ENCODE data around the gene SCLY.
"Not testable (repeated sequence)": the region's sequence is repeated elsewhere in the genome, so short reads cannot be mapped to it uniquely, and the experiment has no call there.

SCLY gene

DNA sequence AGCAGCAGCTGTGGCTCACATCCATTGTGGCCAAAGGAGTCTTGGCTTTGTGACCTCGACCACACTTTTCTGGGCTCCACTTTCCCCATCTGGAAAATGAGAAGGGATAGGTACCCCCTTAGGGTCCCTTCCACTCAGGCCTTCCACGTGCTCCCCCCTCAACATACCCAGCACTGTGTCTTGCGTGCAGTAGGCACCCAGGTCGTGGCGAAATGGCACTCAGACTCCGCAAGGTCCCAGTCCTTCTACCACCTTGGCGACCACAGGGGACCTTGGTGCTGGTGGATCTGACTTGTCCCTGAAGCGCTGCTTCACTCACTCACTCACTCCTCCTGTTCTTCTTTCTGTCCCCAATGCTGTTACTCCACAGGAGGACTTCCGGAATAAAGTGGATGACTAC is 19.9 kb upstream of the SCLY start:
- DNase-seq (ENCODE audit: low read depth) = no peak

DNA sequence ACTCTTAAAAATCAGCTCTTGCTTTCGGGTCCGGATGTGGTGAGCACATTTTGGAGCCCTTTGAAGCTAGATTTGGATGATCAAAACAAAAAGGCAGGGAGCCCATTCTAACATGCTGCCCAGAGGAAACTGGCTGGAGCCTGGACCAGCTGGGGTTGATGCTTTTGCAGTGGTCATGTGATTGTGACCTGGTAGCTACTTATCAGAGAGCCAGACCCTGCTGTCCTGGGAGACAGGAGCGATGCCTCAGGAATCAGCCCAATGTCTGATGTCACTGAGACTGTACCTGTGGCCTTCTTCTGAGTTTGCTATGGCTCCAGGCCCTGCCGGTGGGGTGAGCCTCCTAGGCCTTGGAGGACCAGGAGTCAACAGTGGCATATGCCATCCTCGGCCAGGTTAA is 18.7 kb upstream of the SCLY start:
- no peak for DNase-seq (ENCODE audit: low read depth)

- no peak for DNase-seq (ENCODE audit: low read depth)
These were observed 17.8 kb upstream of the SCLY start for GRCh38 chr2:238042849-238043584.

- no peak for DNase-seq (ENCODE audit: low read depth)
These were observed 16.9 kb upstream of the SCLY start for GRCh38 chr2:238043851-238044250.

DNA sequence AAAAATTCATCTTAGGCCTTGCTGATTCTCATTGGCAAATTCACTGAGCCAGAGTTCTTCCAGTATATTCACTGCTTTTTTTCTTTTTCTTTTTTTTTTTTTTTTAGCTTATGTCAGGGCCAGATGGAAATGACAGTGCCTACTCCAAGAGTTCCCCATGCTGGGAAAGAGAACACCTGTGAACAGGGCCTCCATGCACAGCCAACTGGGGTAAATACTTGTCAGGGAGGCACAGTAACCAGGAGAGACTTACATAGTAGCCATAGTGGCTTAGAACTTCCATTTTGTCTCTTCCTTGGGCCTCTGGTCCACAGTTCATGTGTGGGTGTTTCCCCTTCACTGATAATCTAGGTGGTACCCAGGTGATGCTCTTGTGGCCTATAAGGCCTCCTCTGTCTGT is 15.2 kb upstream of the SCLY start:
- no peak for DNase-seq (ENCODE audit: low read depth)

DNA sequence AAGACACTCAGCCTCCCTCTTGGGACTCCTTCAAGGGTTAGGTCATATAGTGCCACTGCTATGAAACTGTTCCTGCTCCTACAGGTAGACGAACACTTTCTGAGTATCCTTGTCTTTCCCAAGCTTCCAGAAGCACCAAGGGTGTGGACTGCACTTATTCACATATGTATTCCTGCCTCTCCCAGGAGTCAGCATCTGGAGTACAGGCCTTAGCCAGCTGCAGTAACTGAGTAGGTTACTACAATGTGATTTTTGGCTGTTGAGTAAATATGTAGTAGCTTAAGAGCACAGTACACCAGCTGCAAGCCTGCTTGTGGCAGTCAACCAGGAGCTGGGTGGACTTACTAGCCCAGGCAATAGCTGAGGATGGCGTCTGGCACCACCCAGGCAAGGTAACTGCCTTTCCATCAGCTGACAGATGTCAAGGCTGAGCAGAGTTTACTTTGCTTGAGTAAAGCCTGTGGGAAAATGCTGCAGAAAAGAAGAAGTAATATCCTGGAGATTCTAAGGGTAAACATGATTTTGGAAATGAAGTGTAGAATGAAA is 14.0 kb upstream of the SCLY start:
- no peak for DNase-seq (ENCODE audit: low read depth)

DNA sequence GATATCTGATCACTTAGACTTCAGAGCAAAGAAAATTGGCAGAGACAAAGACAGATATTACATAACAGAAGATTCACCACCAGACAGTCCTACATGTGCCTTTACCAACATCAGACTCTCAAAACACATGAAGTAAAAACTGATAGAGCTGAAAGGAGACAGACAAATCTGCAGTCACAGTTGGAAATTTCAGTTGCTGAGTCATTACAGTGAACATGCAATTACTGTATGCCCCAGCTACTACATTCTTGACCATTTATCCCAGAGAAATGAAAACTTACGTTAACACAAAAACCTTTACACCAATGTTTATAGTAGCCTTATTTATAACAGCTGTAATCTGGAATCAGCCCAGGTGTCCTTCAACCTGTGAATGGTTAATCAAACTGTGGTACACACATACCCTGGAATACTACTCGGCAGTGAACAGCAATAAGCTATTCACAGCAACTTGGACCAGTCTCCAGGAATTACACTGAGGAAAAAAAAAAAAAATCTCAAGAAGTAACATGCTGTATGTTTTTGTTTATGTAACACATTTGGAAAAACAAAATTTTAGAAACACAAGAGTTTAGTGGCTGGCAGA is 7.5 kb upstream of the SCLY start:
- no peak for DNase-seq (ENCODE audit: low read depth)

DNA sequence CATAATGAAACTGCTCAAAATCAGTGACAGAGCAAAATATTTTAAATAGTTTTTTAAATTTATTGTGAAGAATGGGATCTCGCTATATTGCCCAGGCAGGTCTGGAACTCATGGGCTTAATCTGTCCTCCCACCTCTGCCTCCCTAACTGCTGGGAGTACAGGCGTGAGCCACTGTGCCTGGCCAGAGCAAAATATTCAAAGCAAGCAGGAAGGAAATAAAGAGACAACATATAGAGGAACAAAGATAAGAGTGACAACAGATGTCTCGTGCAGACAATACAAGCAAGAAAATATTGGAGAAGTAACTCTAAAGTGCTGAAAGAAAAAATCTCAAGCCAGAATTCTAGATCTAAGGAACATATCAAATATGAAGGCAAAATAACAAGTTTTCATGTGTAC is 5.0 kb upstream of the SCLY start:
- no peak for DNase-seq (ENCODE audit: low read depth)

DNA sequence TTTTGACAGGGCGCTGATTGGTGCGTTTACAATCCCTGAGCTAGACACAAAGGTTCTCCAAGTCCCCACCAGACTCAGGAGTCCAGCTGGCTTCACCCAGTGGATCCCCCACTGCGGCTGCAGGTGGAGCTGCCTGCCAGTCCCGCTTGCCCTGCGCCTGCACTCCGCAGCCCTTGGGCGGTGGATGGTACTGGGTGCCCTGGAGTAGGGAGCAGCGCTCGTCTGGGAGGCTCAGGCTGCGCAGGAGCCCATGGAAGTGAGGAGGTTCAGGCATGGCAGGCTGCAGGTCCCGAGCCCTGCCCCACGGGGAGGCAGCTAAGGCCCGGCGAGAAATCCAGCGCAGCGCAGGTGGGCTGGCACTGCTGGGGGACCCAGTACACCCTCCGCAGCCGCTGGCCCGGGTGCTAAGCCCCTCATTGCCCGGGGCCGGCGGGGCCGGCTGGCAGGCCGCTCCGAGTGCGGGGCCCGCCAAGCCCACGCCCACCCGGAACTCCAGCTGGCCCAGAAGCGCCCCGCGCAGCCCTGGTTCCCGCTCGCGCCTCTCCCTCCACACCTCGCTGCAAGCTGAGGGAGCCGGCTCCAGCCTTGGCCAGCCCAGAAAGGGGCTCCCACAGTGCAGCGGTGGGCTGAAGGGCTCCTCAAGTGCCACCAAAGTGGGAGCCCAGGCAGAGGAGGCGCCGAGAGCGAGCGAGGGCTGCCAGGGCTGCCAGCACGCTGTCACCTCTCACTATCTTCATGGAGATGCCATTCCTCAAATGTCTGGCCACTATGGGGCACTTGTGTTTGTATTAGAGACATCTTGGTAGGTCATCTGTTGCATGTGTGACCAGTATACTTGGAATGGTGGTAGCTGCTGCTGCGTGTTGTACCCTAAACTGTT is 2.9 kb upstream of the SCLY start:
- not testable (repeated sequence) for DNase-seq (ENCODE audit: low read depth)

GRCh38 chr2:238059505-238059904 is 1.3 kb upstream of the SCLY start:
- no peak for DNase-seq (ENCODE audit: low read depth)

DNA sequence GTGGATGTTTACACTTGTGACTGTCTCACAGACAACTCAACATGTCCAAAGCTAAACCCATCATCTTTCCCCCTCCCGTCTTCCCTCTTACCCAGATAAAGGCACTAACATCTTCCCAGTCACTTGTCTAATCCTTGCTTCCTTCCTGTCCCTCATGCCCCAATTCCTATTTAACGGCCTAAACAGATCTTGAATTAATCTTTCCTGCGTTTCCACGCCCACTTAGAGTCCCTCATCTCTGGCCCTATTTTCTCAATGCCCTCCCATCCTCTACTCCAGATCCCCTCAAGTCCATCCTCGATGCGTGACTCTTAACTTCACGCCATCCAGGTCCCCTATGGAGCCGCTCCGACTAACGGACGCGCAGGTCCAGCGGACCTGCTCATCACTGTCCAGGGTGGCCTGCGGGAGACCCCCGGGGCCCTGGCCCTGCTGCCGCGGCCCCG is 682 bp upstream of the SCLY start:
- DNase-seq (ENCODE audit: low read depth) = no peak

DNA sequence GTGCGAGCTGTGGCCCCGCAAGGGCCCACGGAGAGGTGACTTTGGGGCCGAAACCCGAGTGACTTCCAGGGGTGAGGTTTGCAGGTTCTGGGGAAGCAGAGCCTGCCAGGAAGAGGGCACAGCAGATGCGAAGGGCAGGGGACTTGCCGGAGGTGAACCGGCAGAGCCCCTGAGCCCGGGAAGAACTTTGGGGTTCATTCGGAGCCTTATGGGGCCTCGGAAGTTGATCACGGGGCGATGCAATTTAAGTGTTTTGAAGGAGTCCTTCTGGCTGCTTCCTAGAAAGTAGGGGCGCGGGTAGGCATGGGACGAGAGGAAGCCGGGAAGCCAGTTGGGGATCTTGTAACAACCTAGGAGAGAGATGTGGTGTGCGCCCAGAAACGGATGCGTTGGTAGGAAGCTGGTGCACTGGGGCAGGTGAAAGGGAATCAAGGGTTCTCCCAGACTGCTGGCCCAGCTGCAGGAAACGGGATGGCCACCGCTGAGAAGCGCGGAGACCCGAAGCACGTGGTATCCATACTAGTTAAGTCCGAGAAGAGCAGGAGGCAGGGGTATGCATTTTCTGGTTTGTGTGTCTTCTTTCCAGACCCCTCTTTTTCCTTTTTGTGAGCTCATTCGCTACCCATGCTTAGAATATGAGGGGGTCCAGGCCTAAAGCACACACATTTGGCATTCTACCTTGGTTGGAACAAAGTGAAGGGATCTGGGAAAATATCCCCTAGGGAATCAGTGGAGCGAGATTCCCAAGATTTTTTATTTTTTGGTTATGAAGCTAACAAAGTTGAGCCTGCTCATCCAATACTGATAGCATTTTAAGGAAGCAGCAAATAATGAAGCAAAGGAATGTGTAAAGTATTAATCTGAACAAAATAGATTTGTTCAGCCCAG is 758 bp downstream of the SCLY start:
- peak; percentile 11 for DNase-seq (ENCODE audit: low read depth)

GRCh38 chr2:238063414-238064189 is 2.8 kb downstream of the SCLY start:
- no peak for DNase-seq (ENCODE audit: low read depth)

- DNase-seq (ENCODE audit: low read depth) = no peak
These were observed 3.6 kb downstream of the SCLY start for GRCh38 chr2:238064376-238064775.

GRCh38 chr2:238065071-238065846 is 4.5 kb downstream of the SCLY start:
- no peak for DNase-seq (ENCODE audit: low read depth)

GRCh38 chr2:238066218-238066617 is 5.4 kb downstream of the SCLY start:
- DNase-seq (ENCODE audit: low read depth) = no peak

- not testable (repeated sequence) for DNase-seq (ENCODE audit: low read depth)
These were observed 5.9 kb downstream of the SCLY start for GRCh38 chr2:238066718-238067117.

DNA sequence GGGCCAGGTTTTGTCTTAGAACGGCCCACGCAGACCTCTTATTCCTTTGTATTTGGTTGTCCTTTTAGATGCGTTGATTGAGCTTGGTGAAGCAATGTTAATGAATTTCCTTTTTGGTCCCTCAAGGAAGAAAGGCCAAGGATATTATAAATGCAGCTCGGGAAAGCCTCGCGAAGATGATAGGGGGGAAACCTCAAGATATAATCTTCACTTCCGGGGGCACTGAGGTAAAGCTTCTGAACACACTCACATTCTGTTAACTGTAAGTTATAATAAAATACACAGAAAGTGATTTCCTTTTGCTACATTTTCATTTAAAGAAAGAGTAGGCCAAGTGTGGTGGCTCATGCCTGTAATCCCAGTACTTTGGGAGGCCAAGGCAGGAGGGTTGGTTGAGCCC is 7.1 kb downstream of the SCLY start:
- DNase-seq (ENCODE audit: low read depth) = no peak

- peak; percentile 2 for DNase-seq (ENCODE audit: low read depth)
These were observed 8.4 kb downstream of the SCLY start for GRCh38 chr2:238069021-238069709.
